IMR-90 (cell line): ENCODE data around the gene RXFP4.

Experiments used
- CHD1 ChIP-seq: IDR thresholded peaks from 2 replicates; pipeline ENCODE4 v1.6.1; 2012; ENCODE audit warnings: low read depth, low read length, improper control_type of control experiment
- CTCF ChIP-seq: conservative IDR thresholded peaks from 2 replicates; pipeline ENCODE4 v1.5.1; 2012; ENCODE audit warnings: mild to moderate bottlenecking, low read depth, low read length, improper control_type of control experiment
- ELK1 ChIP-seq: fragments of 150-350 bp; IDR thresholded peaks from 2 replicates; pipeline ENCODE4 v1.6.1; 2016; ENCODE audit warnings: low read depth, mild to moderate bottlenecking, low read length, moderate library complexity, borderline replicate concordance
- FOS ChIP-seq: fragments of 150-350 bp; IDR thresholded peaks from 2 replicates; pipeline ENCODE4 v1.6.1; 2016; ENCODE audit warnings: low read depth, low read length
- MAFK ChIP-seq: IDR thresholded peaks from 2 replicates; pipeline ENCODE4 v1.6.1; 2012; ENCODE audit warnings: low read depth, low read length, improper control_type of control experiment
- MXI1 ChIP-seq: IDR thresholded peaks from 2 replicates; pipeline ENCODE4 v1.6.1; 2012; ENCODE audit warnings: low read depth, mild to moderate bottlenecking, low read length, moderate library complexity, borderline replicate concordance
- POLR2A ChIP-seq: IDR thresholded peaks from 2 replicates; pipeline ENCODE4 v1.6.1; 2012; ENCODE audit warnings: mild to moderate bottlenecking, low read depth, low read length
- RFX5 ChIP-seq: IDR thresholded peaks from 2 replicates; pipeline ENCODE4 v1.8.0; 2012; ENCODE audit warnings: low read depth, mild to moderate bottlenecking, low read length, moderate library complexity
- SMC3 ChIP-seq: fragments of 150-350 bp; IDR thresholded peaks from 2 replicates; pipeline ENCODE4 v1.6.1; 2016; ENCODE audit warnings: low read depth, mild to moderate bottlenecking, antibody characterized with exemption, low read length, moderate library complexity
- USF2 ChIP-seq: fragments of 150-350 bp; IDR thresholded peaks from 2 replicates; pipeline ENCODE4 v1.6.1; 2017; ENCODE audit warnings: mild to moderate bottlenecking, antibody characterized with exemption, low read length, low read depth

- no peak for TF ChIP-seq CTCF
- TF ChIP-seq POLR2A, result no peak
- no peak for TF ChIP-seq MXI1
- no peak for TF ChIP-seq CHD1
- TF ChIP-seq ELK1, result no peak
- no peak for TF ChIP-seq RFX5
- no peak for TF ChIP-seq SMC3
- no peak for TF ChIP-seq MAFK
- TF ChIP-seq FOS, result no peak
- no peak for TF ChIP-seq USF2
Measured at GRCh38 chr1:155957411-155957915, 16.0 kb downstream of the RXFP4 start.
